Vagina (tissue), 2 donors: ENCODE data around the gene RHBDD1. TPM values are rescaled to one million over a fixed set of nuclear protein-coding genes. Genes with fewer than 3 reads are reported as not detected.

Experiments
- DNase-seq, 2 donors: peaks; one replicate each; pipeline ENCODE4 v3.0.0-alpha.2; 2017; ENCODE audit errors: extremely low spot score in 2 of 2
- H3K27ac ChIP-seq: fragments of 200-600 bp; sonication (generic); one replicate; pipeline ENCODE4 v1.5.1; 2019
- H3K27me3 ChIP-seq: fragments of 200-600 bp; sonication (generic); one replicate; pipeline ENCODE4 v1.5.1; 2019
- H3K36me3 ChIP-seq, 2 donors: fragments of 200-600 bp; sonication (generic); one replicate each; pipeline ENCODE4 v1.5.1; 2017 to 2019
- H3K4me1 ChIP-seq: fragments of 200-600 bp; sonication (generic); one replicate; pipeline ENCODE4 v1.5.1; 2019
- H3K4me3 ChIP-seq, 2 donors: fragments of 200-600 bp; sonication (generic); 1 replicate in 1 of 2; 2 replicates in 1 of 2; pipeline ENCODE4 v1.5.1; 2016 to 2019
- H3K9me3 ChIP-seq: fragments of 200-600 bp; sonication (generic); one replicate; pipeline ENCODE4 v1.5.1; 2019
- CTCF ChIP-seq, 3 experiments: fragments of 450-650 bp in 2 of 3; fragments of 200-600 bp in 1 of 3; sonication (generic) in 1 of 3; IDR thresholded peaks; one replicate each; pipeline ENCODE4 v1.5.1; 2017 to 2019; ENCODE audit warnings: antibody characterized with exemption in 3 of 3, mild to moderate bottlenecking in 2 of 3, moderate library complexity in 2 of 3
- POLR2A ChIP-seq, 2 donors: fragments of 450-650 bp; IDR thresholded peaks; one replicate each; pipeline ENCODE4 v1.6.1; 2017; ENCODE audit warnings: antibody characterized with exemption in 2 of 2, mild to moderate bottlenecking in 2 of 2, moderate library complexity in 2 of 2
- POLR2AphosphoS5 ChIP-seq, 2 donors: sonication (generic); formaldehyde crosslinking; IDR thresholded peaks; one replicate each; pipeline ENCODE4 v1.9.0; 2017; ENCODE audit warnings: antibody characterized with exemption in 2 of 2, mild to moderate bottlenecking in 2 of 2, low read depth in 1 of 2; ENCODE audit not compliant: insufficient read depth in 1 of 2
- intact Hi-C: fragments of 100-400 bp; cut with DNase I; formaldehyde crosslinking; loops from one replicate; pipeline ENCODE4 v1.15.1; 2023
- total RNA-seq: library from RNA; depleted of rRNA; stranded (reverse); fragments of >200 nt; gene quantifications from one replicate; pipeline ENCODE4 v1.2.3, GENCODE V29; 2016

Gene RHBDD1
- total RNA-seq, 1 donor from 2014 or later: 27.3 TPM

DNA sequence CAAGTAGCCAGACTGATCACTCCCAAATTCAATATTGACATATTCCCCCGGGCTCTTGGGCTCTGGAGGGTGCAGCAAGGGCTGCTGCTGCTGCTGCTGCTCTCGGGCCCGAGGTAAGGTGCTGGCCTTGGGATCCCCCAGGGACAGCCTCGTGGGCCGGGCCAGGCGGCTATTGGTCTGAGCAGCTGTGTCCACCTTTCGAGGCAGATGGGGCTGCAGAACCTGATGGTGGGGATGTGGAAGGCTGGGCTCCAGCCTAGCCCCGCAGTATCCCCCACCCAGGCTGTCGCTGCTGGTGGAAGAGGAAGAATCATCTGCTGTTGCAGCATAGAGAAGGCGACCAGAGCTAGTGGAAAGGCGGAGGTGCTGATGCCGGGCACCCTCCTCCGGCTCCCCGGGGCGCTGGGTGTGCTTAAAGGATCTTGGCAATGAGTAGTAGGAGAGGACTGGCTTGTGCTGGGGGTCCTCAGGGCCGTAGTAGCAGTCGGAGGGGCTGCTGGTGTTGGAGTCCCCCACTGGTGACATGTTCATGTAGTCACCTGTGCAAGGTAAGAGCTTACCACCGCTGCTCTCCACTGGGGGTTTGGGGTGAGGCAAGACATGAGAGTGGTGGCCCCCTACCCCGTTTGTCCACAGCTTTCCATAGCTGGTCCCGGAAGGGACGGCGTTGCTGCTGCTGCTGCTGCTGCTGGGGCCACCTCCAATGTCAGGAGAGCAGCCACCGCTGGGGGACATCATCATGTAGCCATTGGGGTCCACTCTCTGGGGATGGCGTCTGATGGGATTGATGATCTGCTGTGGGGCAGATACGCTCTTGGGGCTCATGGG lies 39.6 kb upstream of the RHBDD1 start:
- Histone ChIP-seq H3K4me1 (peaks cover 53% of the 10 kb centered on the region), H3K27ac (peak overlapping the region; percentile 95), H3K4me3 (peak overlapping the region; percentile 61 to 85), H3K27me3 (no peaks in the 10 kb centered on the region), H3K36me3 (no peaks in the 10 kb centered on the region), H3K9me3 (no peaks in the 10 kb centered on the region)
- TF ChIP-seq POLR2A (IDR thresholded peaks at IDR 0.05): no peak
- DNase-seq: no peak
- intact Hi-C loops: loop anchor here (10.0 kb wide), 3 partner anchors 51 to 901 kb away; no protein-coding TSS in a partner anchor

GRCh38 chr2:226796840-226797288 lies 39.0 kb upstream of the RHBDD1 start:
- peaks cover 57% of the 10 kb centered on the region for H3K4me1 ChIP-seq

DNA sequence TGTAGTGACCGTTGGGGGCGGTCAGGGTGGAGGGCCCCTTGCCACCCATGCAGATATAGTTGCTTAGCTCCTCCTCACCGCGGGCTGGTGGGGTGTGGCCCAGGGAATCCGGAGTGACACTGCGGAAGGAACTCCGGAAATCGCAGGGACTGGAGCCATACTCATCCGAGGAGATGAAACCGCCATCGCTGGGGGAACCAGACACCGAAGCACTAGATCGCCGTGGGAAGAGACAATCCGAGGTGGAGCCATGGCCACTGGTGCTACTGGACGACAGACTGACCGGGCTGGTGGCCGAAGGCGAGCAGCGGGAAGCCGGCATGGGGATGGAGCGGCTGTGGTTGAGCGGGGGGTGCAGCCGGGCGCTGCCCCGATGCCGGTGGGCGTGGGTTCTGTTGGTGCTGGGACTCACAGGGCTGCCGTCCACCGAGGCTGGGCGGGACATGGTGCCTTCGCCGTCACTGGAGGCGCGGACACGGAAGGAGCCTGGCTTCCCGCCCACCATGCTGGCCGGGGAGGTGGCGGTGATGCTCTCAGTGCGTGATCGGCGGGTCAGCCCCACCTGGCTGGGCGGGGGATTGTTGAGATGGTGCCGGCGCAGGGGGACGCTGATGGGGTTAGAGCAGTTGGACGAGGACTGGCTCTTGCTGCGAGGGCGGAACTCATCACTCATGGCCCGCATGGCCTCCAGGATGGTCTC lies 38.4 kb upstream of the RHBDD1 start:
- Histone ChIP-seq H3K27me3 (no peaks in the 10 kb centered on the region), H3K9me3 (no peaks in the 10 kb centered on the region), H3K4me1 (peaks cover 57% of the 10 kb centered on the region), H3K36me3 (no peaks in the 10 kb centered on the region), H3K27ac (peak overlapping the region; percentile 95), H3K4me3 (peak overlapping the region; percentile 61 to 85)
- TF ChIP-seq CTCF (IDR thresholded peaks at IDR 0.05): no peak
- TF ChIP-seq POLR2AphosphoS5 (IDR thresholded peaks at IDR 0.05; ENCODE audit: insufficient read depth in 1 of 2, low read depth in 1 of 2): peak in 1 of 2 donors; percentile 23
- no peak for TF ChIP-seq POLR2A (IDR thresholded peaks at IDR 0.05)
- intact Hi-C loops: loop anchor here (10.0 kb wide), 3 partner anchors 53 to 903 kb away; no protein-coding TSS in a partner anchor
- peak in 1 of 2 donors; percentile 87 for DNase-seq

More at GRCh38 chr2:226796840-226797288, 39.0 kb upstream of the RHBDD1 start:
- H3K36me3 ChIP-seq: no peaks in the 10 kb centered on the region
- DNase-seq: no peak
- no peaks in the 10 kb centered on the region for H3K9me3 ChIP-seq
- TF ChIP-seq CTCF (IDR thresholded peaks at IDR 0.05): peak in 2 of 3 experiments; percentile 42 to 58
- no peak for TF ChIP-seq POLR2AphosphoS5 (IDR thresholded peaks at IDR 0.05; ENCODE audit: insufficient read depth in 1 of 2, low read depth in 1 of 2)
- TF ChIP-seq POLR2A (IDR thresholded peaks at IDR 0.05): no peak
- H3K4me3 ChIP-seq: peak overlapping the region; percentile 61 to 85
- intact Hi-C loops: loop anchor here (10.0 kb wide), 3 partner anchors 52 to 902 kb away; no protein-coding TSS in a partner anchor
- no peaks in the 10 kb centered on the region for H3K27me3 ChIP-seq
- H3K27ac ChIP-seq: peak overlapping the region; percentile 95

- intact Hi-C loops: loop anchor here (10.0 kb wide), 3 partner anchors 53 to 903 kb away; no protein-coding TSS in a partner anchor
- H3K4me1 ChIP-seq: peaks cover 57% of the 10 kb centered on the region
- H3K36me3 ChIP-seq: no peaks in the 10 kb centered on the region
- H3K27me3 ChIP-seq: no peaks in the 10 kb centered on the region
- H3K9me3 ChIP-seq: no peaks in the 10 kb centered on the region
- peak overlapping the region; percentile 95 for H3K27ac ChIP-seq
- H3K4me3 ChIP-seq: peak overlapping the region; percentile 61 to 85
- TF ChIP-seq CTCF (IDR thresholded peaks at IDR 0.05) (no peak), POLR2AphosphoS5 (IDR thresholded peaks at IDR 0.05; ENCODE audit: insufficient read depth in 1 of 2, low read depth in 1 of 2) (no peak), POLR2A (IDR thresholded peaks at IDR 0.05) (no peak)
- DNase-seq: peak in 1 of 2 donors; percentile 87
These were observed 37.8 kb upstream of the RHBDD1 start for GRCh38 chr2:226797989-226798421.
